ENCODE data around the gene GNPTG. TPM values are rescaled to one million over a fixed set of nuclear protein-coding genes. Genes with fewer than 3 reads are reported as not detected.

GNPTG gene
- total and polyA plus RNA-seq, 2 of the 13 experiments (the other 11 are each of a cell fraction or from before 2014, with no cell fraction given) = 22.7 to 71.1 TPM

DNA sequence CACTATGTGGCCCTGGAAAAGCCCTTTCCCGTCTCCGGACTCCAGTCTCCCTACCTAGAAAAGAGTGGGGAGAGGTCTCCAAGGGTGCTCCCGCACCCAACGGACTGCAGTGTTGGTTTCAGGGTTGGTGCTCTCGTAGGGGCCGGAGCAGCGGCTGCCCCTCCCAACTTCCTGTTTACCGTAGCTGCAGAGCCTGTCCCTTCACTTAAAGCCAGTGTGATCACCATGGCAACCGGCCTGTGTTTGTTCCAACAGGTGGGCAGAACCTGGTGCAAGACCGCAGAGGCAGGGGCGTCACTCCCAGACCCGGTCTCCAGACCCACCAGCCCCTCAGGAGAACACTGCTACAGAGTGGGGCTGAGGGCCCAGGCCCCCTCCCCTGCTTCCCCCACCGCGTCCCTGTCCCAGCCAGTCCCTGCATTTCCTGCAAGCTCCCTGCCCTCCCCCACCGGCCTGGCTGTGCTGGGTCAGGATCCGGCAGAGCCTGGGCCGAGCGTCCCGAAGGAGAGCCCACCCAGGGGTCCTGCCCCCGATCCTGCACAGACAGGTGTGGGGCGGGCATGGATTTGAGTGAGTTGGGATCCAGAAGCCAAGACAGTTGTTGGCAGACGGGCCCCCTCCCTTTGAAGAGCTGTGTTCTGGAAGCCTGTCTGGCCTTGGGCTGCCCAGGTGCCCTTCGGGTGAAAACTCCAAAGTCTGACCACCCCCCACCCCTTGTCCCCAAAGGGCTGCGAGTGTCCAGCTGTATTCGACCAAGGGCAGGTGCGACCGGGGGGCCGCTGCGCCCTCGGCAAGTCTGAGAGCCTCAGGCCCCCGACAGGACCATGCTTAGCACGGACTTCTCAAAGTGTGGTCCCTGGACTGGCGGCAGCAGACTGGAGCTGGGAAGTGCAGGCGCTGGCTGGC is 19.8 kb upstream of the GNPTG start (continued):
- TF ChIP-seq ZNF749 (CRISPR knock-in tag; IDR thresholded peaks at IDR 0.05; ENCODE audit: borderline replicate concordance) = no peak
- no peak for TF ChIP-seq HNRNPH1 (optimal IDR thresholded peaks at IDR 0.05; ENCODE audit: low read depth, low read length)
- TF ChIP-seq KLF6 (CRISPR knock-in tag; IDR thresholded peaks at IDR 0.05) = no peak
- no peak for TF ChIP-seq ZNF777 (CRISPR knock-in tag; IDR thresholded peaks at IDR 0.05)
- no peak for TF ChIP-seq CAMTA2 (CRISPR knock-in tag; IDR thresholded peaks at IDR 0.05; ENCODE audit: borderline replicate concordance)
- no peak for TF ChIP-seq ZNF329 (CRISPR knock-in tag; IDR thresholded peaks at IDR 0.05; ENCODE audit: low read depth)
- TF ChIP-seq ZNF629 (CRISPR knock-in tag; conservative IDR thresholded peaks at IDR 0.05) = no peak
- no peak for TF ChIP-seq ZSCAN12 (CRISPR knock-in tag; IDR thresholded peaks at IDR 0.05)
- TF ChIP-seq ZNF580 (CRISPR knock-in tag; IDR thresholded peaks at IDR 0.05; ENCODE audit: borderline replicate concordance, low read depth) = peak; percentile 30; the same call in 1 of the 2 replicates
- TF ChIP-seq SAP130 (CRISPR knock-in tag; IDR thresholded peaks at IDR 0.05; ENCODE audit: low read depth) = peak; percentile 91
- TF ChIP-seq ZNF784 (CRISPR knock-in tag; IDR thresholded peaks at IDR 0.05; ENCODE audit: borderline replicate concordance) = no peak
- TF ChIP-seq MTF1 (CRISPR knock-in tag; IDR thresholded peaks at IDR 0.05) = no peak
- no peak for TF ChIP-seq FOXC1 (CRISPR knock-in tag; IDR thresholded peaks at IDR 0.05; ENCODE audit: borderline replicate concordance)
- TF ChIP-seq, protein P1, sequence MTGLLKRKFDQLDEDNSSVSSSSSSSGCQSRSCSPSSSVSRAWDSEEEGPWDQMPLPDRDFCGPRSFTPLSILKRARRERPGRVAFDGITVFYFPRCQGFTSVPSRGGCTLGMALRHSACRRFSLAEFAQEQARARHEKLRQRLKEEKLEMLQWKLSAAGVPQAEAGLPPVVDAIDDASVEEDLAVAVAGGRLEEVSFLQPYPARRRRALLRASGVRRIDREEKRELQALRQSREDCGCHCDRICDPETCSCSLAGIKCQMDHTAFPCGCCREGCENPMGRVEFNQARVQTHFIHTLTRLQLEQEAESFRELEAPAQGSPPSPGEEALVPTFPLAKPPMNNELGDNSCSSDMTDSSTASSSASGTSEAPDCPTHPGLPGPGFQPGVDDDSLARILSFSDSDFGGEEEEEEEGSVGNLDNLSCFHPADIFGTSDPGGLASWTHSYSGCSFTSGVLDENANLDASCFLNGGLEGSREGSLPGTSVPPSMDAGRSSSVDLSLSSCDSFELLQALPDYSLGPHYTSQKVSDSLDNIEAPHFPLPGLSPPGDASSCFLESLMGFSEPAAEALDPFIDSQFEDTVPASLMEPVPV (CRISPR knock-in tag; IDR thresholded peaks at IDR 0.05) = 0 out of 2 replicates have a peak, but pooled peaks have one; percentile 26
- TF ChIP-seq ATF7 (IDR thresholded peaks at IDR 0.05) = no peak
- no peak for TF ChIP-seq ATF7 (CRISPR knock-in tag; IDR thresholded peaks at IDR 0.05)
- TF ChIP-seq EED (CRISPR knock-in tag; IDR thresholded peaks at IDR 0.05) = no peak
- no peak for TF ChIP-seq ATM (IDR thresholded peaks at IDR 0.05; ENCODE audit: borderline replicate concordance)
- TF ChIP-seq AKAP8 (CRISPR knock-in tag; IDR thresholded peaks at IDR 0.05) = no peak
- no peak for TF ChIP-seq ZNF354B (CRISPR knock-in tag; IDR thresholded peaks at IDR 0.05)
- TF ChIP-seq HMG20B (CRISPR knock-in tag; conservative IDR thresholded peaks at IDR 0.05) = no peak
- TF ChIP-seq POLR2G (IDR thresholded peaks at IDR 0.05; ENCODE audit: low read depth, low read length) = peak; percentile 54; the same call in 1 of the 2 replicates
- TF ChIP-seq ZNF274 (CRISPR knock-in tag; IDR thresholded peaks at IDR 0.05) = no peak
- no peak for TF ChIP-seq ZNF562 (CRISPR knock-in tag; IDR thresholded peaks at IDR 0.05; ENCODE audit: borderline replicate concordance)
- TF ChIP-seq, protein P2, sequence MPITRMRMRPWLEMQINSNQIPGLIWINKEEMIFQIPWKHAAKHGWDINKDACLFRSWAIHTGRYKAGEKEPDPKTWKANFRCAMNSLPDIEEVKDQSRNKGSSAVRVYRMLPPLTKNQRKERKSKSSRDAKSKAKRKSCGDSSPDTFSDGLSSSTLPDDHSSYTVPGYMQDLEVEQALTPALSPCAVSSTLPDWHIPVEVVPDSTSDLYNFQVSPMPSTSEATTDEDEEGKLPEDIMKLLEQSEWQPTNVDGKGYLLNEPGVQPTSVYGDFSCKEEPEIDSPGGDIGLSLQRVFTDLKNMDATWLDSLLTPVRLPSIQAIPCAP (CRISPR knock-in tag; IDR thresholded peaks at IDR 0.05; ENCODE audit: low read depth) = 0 out of 2 replicates have a peak, but pooled peaks have one; percentile 21
- no peak for TF ChIP-seq IRX3 (CRISPR knock-in tag; IDR thresholded peaks at IDR 0.05; ENCODE audit: borderline replicate concordance, low read depth)
- TF ChIP-seq SATB2 (CRISPR knock-in tag; IDR thresholded peaks at IDR 0.05) = no peak
- no peak for TF ChIP-seq KDM4B (CRISPR knock-in tag; IDR thresholded peaks at IDR 0.05)
- TF ChIP-seq ZNF468 (CRISPR knock-in tag; IDR thresholded peaks at IDR 0.05) = no peak
